ENCODE measurements around the gene TBX5.
"Not testable (repeated sequence)": the region's sequence is repeated elsewhere in the genome, so short reads cannot be mapped to it uniquely, and the experiment has no call there.

The TBX5 gene

DNA sequence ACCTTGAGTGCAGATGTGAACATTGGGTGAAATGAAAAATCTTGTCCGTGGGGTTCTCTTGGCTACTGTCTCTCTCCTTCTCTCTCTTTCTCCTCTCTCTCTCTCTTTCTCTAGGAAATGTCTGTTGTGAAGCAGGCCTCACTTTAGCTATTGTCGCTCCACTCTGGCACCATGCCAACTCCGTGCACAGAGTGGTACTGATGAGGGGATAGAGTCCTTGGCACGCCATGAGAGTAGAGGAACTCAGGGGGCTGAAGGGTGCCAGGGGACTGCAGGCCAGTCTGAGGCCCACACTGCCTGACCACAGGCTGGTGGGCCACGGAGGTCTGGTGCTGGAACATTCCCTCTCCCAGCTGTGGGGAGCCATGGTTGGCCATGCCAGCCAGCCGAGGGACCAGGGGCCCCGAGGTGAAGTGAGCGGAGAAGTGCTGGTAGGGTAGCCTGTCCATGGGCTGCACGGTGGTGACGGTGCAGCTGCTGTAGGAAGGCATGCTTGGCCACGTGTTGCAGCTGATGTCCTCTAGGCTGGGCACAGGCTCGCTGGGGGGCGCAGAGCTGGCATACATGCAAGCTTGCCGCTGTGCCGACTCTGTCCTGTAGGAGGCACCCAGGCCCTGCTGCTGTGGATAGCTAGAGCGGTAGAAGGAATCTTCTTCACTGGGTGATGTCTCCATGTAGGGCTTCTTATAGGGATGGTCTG is 50.4 kb downstream of the TBX5 start:
- no peaks in the 10 kb centered on the region for H3K9me3 ChIP-seq (ENCODE audit: control insufficient read depth, low read length)
- no peaks in the 10 kb centered on the region for H3K4me1 ChIP-seq (ENCODE audit: control insufficient read depth, insufficient read depth, low read length, poor library complexity, severe bottlenecking)
- no peak overlapping the region for H3K4me3 ChIP-seq (ENCODE audit: insufficient read depth, low read depth, low read length, poor library complexity, severe bottlenecking)
- no peak overlapping the region for H3K27ac ChIP-seq (ENCODE audit: insufficient read depth, low read length, poor library complexity, severe bottlenecking)
- H3K27me3 ChIP-seq (replicated peaks; ENCODE audit: control insufficient read depth, insufficient read depth, low read length, poor library complexity, severe bottlenecking), result no peaks in the 10 kb centered on the region
- DNase-seq, result no peak
- no peaks in the 10 kb centered on the region for H3K36me3 ChIP-seq (ENCODE audit: control insufficient read depth, insufficient read depth, low read length)

DNA sequence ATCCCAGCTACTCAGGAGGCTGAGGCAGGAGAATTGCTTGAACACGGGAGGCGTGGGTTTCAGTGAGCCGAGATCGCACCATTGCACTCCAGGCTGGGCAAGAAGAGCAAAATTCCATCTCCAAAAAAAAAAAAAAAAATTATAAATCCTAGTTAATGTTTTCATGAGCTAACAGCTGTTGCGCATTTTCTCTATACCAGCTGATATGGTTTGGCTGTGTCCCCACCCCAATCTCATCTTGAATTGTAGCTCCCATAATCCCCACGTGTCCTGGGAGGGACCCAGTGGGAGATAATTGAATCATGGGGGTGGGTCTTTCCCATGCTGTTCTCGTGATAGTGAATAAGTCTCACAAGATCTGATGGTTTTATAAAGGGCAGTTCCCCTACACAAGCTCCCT is 56.7 kb downstream of the TBX5 start:
- H3K9me3 ChIP-seq (ENCODE audit: control insufficient read depth, low read length); H3K27ac ChIP-seq (ENCODE audit: insufficient read depth, low read length, poor library complexity, severe bottlenecking); H3K27me3 ChIP-seq (replicated peaks; ENCODE audit: control insufficient read depth, insufficient read depth, low read length, poor library complexity, severe bottlenecking); H3K36me3 ChIP-seq (ENCODE audit: control insufficient read depth, insufficient read depth, low read length); DNase-seq; H3K4me3 ChIP-seq (ENCODE audit: insufficient read depth, low read depth, low read length, poor library complexity, severe bottlenecking); H3K4me1 ChIP-seq (ENCODE audit: control insufficient read depth, insufficient read depth, low read length, poor library complexity, severe bottlenecking): not testable (repeated sequence)

DNA sequence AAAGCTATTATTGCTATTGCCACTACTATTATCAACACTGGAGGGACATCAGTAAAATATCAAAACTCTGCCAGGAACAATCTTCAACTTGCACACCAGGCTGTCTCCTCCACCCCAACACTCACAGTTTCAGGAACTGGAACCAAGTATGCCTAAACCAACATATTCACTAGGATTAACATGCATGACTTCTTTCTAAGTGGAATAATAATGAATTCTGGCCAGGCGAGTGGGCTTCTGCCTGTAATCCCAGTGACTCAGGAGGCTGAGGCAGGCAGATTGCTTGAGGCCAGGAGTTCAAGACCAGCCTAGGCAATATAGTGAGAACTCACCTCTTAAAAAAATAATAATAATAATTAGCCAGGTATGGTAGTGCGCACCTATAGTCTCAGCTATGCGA is 58.1 kb downstream of the TBX5 start:
- H3K4me3 ChIP-seq (ENCODE audit: insufficient read depth, low read depth, low read length, poor library complexity, severe bottlenecking), result no peak overlapping the region
- no peaks in the 10 kb centered on the region for H3K4me1 ChIP-seq (ENCODE audit: control insufficient read depth, insufficient read depth, low read length, poor library complexity, severe bottlenecking)
- H3K9me3 ChIP-seq (ENCODE audit: control insufficient read depth, low read length), result no peaks in the 10 kb centered on the region
- H3K36me3 ChIP-seq (ENCODE audit: control insufficient read depth, insufficient read depth, low read length), result no peaks in the 10 kb centered on the region
- H3K27ac ChIP-seq (ENCODE audit: insufficient read depth, low read length, poor library complexity, severe bottlenecking), result no peak overlapping the region
- no peaks in the 10 kb centered on the region for H3K27me3 ChIP-seq (replicated peaks; ENCODE audit: control insufficient read depth, insufficient read depth, low read length, poor library complexity, severe bottlenecking)
- no peak for DNase-seq

DNA sequence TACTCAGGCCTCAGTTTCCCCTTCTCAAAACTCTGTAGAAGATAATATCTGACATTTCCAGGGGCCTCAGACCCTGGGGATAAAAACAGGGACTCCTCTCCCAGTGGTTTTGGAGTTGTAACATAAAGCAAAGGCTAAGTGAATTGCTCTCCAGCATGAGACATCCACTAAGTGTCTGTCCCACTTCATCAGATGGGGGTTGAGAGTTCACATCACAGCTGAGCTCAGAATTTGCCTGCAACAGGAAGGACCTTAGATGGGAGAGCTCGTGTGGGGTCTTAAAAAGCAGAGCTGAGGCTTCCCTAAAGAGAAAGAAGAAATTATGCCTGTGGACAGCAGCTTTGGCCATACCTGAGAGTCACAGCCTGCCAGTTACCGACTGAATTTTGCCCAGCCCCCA is 61.1 kb downstream of the TBX5 start:
- no peaks in the 10 kb centered on the region for H3K27me3 ChIP-seq (replicated peaks; ENCODE audit: control insufficient read depth, insufficient read depth, low read length, poor library complexity, severe bottlenecking)
- H3K9me3 ChIP-seq (ENCODE audit: control insufficient read depth, low read length), result no peaks in the 10 kb centered on the region
- H3K36me3 ChIP-seq (ENCODE audit: control insufficient read depth, insufficient read depth, low read length), result no peaks in the 10 kb centered on the region
- no peaks in the 10 kb centered on the region for H3K4me1 ChIP-seq (ENCODE audit: control insufficient read depth, insufficient read depth, low read length, poor library complexity, severe bottlenecking)
- no peak for DNase-seq
- H3K27ac ChIP-seq (ENCODE audit: insufficient read depth, low read length, poor library complexity, severe bottlenecking), result no peak overlapping the region
- H3K4me3 ChIP-seq (ENCODE audit: insufficient read depth, low read depth, low read length, poor library complexity, severe bottlenecking), result no peak overlapping the region

DNA sequence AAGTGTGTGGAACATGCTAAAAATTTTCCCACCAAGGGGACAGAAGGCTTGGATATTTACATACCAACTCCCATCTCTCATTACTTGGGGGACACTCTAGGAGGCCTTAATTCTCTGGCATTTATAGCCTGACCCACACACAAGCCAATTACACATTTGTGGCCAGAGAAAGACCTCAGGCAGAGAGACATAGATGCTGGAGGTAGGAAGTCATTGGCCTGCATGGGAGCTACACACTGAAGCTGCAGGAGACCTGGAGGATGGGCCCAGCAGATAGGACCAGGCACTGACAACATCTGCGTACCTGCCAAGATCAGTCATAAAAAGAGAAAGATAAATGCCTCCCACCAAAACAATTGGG is 61.7 kb downstream of the TBX5 start:
- Histone ChIP-seq H3K27me3 (replicated peaks; ENCODE audit: control insufficient read depth, insufficient read depth, low read length, poor library complexity, severe bottlenecking) (no peaks in the 10 kb centered on the region), H3K36me3 (ENCODE audit: control insufficient read depth, insufficient read depth, low read length) (no peaks in the 10 kb centered on the region), H3K4me3 (ENCODE audit: insufficient read depth, low read depth, low read length, poor library complexity, severe bottlenecking) (no peak overlapping the region), H3K4me1 (ENCODE audit: control insufficient read depth, insufficient read depth, low read length, poor library complexity, severe bottlenecking) (no peaks in the 10 kb centered on the region), H3K9me3 (ENCODE audit: control insufficient read depth, low read length) (no peaks in the 10 kb centered on the region), H3K27ac (ENCODE audit: insufficient read depth, low read length, poor library complexity, severe bottlenecking) (no peak overlapping the region)
- no peak for DNase-seq

DNA sequence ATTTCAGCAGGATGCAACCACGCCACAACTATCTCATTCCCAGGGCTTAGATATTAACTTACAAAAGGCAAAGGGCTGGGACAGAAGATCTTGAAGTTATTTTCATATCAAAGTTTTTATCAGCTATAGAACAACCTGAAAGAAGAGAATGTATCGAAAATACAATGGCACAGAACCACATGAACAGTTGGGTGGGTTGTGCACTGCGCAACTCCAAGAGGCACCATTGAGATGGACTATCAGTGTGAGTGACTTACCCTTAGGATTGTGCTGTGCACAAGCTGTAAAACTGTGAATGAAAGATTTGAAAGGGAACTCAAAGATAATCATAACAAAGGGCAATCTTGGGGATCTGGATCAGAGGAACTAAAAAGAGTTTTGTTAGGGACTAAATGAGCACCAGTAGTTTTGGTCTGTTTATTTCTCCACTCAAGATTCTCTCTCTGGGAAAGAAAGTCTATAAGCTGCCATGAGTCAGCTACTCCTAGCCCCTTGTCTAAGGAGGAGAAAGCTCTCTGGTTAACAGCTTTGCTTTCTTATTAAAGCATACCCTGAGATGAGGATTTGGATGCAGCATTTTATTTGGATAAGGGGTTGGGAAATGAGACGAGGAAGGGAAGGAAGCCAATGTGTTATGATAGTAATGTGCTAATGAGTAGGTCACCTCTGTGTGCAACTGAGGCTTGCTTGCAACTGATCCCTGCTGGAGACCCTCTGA is 62.2 kb downstream of the TBX5 start:
- no peak overlapping the region for H3K4me3 ChIP-seq (ENCODE audit: insufficient read depth, low read depth, low read length, poor library complexity, severe bottlenecking)
- H3K4me1 ChIP-seq (ENCODE audit: control insufficient read depth, insufficient read depth, low read length, poor library complexity, severe bottlenecking), result no peaks in the 10 kb centered on the region
- no peaks in the 10 kb centered on the region for H3K36me3 ChIP-seq (ENCODE audit: control insufficient read depth, insufficient read depth, low read length)
- no peaks in the 10 kb centered on the region for H3K27me3 ChIP-seq (replicated peaks; ENCODE audit: control insufficient read depth, insufficient read depth, low read length, poor library complexity, severe bottlenecking)
- no peaks in the 10 kb centered on the region for H3K9me3 ChIP-seq (ENCODE audit: control insufficient read depth, low read length)
- H3K27ac ChIP-seq (ENCODE audit: insufficient read depth, low read length, poor library complexity, severe bottlenecking), result no peak overlapping the region
- DNase-seq, result no peak

DNA sequence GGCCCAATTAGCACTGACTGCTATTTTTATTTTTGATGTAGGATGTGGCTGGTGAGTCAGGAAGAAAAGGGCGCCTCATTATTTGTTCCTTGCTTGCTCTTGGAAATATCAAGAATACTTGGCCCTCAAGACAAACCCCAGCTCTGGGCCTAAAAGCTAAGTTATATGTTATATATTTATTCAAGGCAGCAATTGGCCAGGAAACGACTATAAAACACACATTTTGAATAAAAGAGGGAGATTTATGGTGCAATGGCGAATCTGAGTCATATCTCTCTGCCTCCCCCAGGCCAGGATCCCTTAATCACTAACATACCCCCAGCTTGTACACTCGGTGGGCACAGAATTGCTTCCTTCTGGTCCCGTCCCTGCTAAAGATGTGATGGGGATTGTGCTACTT is 63.3 kb downstream of the TBX5 start:
- Histone ChIP-seq H3K4me3 (ENCODE audit: insufficient read depth, low read depth, low read length, poor library complexity, severe bottlenecking) (no peak overlapping the region), H3K27me3 (replicated peaks; ENCODE audit: control insufficient read depth, insufficient read depth, low read length, poor library complexity, severe bottlenecking) (no peaks in the 10 kb centered on the region), H3K4me1 (ENCODE audit: control insufficient read depth, insufficient read depth, low read length, poor library complexity, severe bottlenecking) (no peaks in the 10 kb centered on the region), H3K36me3 (ENCODE audit: control insufficient read depth, insufficient read depth, low read length) (no peaks in the 10 kb centered on the region), H3K9me3 (ENCODE audit: control insufficient read depth, low read length) (no peaks in the 10 kb centered on the region), H3K27ac (ENCODE audit: insufficient read depth, low read length, poor library complexity, severe bottlenecking) (no peak overlapping the region)
- no peak for DNase-seq

DNA sequence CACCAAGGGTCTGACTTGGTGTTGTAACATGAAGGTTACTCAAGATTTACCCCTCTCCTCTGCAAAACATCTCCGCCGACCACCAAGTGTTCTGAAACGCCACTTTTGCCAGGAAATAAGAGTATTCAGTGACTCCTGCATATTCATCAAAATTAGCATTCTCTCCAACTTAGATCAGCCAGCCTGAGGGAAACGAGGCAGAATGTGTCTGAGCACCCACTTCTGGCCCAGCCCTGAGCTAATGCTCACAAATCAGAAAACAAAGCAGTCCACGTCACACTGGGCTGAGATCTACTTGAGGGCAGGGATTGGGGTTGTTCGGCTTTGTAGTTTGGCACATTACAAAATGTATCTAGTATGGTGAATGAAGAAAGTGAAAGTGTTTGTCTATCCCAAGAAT is 64.3 kb downstream of the TBX5 start:
- Histone ChIP-seq H3K27me3 (replicated peaks; ENCODE audit: control insufficient read depth, insufficient read depth, low read length, poor library complexity, severe bottlenecking) (no peaks in the 10 kb centered on the region), H3K27ac (ENCODE audit: insufficient read depth, low read length, poor library complexity, severe bottlenecking) (no peak overlapping the region)
- DNase-seq, result no peak

DNA sequence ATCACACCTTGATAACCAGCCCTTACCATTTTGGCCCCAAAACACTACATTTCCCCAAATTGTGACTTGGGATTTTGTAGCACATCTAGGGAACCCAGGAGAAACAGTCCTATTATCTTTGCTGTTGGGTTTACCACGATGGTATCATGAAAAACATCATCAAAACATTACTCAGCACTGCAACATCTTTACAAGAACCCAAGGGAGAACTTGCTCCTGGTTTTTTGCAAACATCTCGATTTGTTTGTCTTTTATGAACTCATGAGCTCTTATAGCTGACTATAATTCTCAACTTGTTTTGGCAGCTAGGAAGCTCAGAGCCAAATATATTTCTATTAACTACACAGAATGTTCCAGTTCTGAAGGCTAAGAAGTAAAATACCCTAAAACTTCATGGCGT is 65.7 kb downstream of the TBX5 start:
- no peaks in the 10 kb centered on the region for H3K4me1 ChIP-seq (ENCODE audit: control insufficient read depth, insufficient read depth, low read length, poor library complexity, severe bottlenecking)
- H3K36me3 ChIP-seq (ENCODE audit: control insufficient read depth, insufficient read depth, low read length), result no peaks in the 10 kb centered on the region
- H3K27me3 ChIP-seq (replicated peaks; ENCODE audit: control insufficient read depth, insufficient read depth, low read length, poor library complexity, severe bottlenecking), result no peaks in the 10 kb centered on the region
- DNase-seq, result no peak
- no peaks in the 10 kb centered on the region for H3K9me3 ChIP-seq (ENCODE audit: control insufficient read depth, low read length)
- no peak overlapping the region for H3K27ac ChIP-seq (ENCODE audit: insufficient read depth, low read length, poor library complexity, severe bottlenecking)
- no peak overlapping the region for H3K4me3 ChIP-seq (ENCODE audit: insufficient read depth, low read depth, low read length, poor library complexity, severe bottlenecking)

More for the DNA sequence above, 64.3 kb downstream of the TBX5 start:
- no peaks in the 10 kb centered on the region for H3K36me3 ChIP-seq (ENCODE audit: control insufficient read depth, insufficient read depth, low read length)
- no peaks in the 10 kb centered on the region for H3K4me1 ChIP-seq (ENCODE audit: control insufficient read depth, insufficient read depth, low read length, poor library complexity, severe bottlenecking)
- H3K9me3 ChIP-seq (ENCODE audit: control insufficient read depth, low read length), result no peaks in the 10 kb centered on the region
- H3K4me3 ChIP-seq (ENCODE audit: insufficient read depth, low read depth, low read length, poor library complexity, severe bottlenecking), result no peak overlapping the region

DNA sequence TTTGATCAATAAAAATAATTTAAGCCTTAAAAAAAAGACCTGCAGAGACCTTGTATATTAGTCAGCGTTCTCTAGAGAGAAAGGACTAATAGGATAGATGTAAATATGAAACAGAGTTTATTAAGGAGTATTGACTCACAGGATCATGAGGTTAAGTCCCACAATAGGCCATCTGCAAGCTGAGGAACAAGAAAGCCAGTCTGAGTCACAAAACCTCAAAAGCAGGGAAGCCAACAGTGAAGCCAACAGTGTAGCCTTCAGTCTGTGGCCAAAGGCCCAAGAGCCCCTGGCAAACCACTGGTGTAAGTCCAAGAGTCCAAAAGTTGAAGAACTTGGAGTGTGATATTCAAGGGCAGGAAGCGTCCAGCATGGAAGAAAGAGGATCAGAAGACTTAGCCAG is 66.3 kb downstream of the TBX5 start:
- Histone ChIP-seq H3K4me1 (ENCODE audit: control insufficient read depth, insufficient read depth, low read length, poor library complexity, severe bottlenecking) (no peaks in the 10 kb centered on the region), H3K4me3 (ENCODE audit: insufficient read depth, low read depth, low read length, poor library complexity, severe bottlenecking) (no peak overlapping the region), H3K27me3 (replicated peaks; ENCODE audit: control insufficient read depth, insufficient read depth, low read length, poor library complexity, severe bottlenecking) (no peaks in the 10 kb centered on the region), H3K9me3 (ENCODE audit: control insufficient read depth, low read length) (no peaks in the 10 kb centered on the region), H3K36me3 (ENCODE audit: control insufficient read depth, insufficient read depth, low read length) (no peaks in the 10 kb centered on the region), H3K27ac (ENCODE audit: insufficient read depth, low read length, poor library complexity, severe bottlenecking) (no peak overlapping the region)
- DNase-seq, result no peak

Data from effector memory CD4-positive, alpha-beta T cell (primary cell).